ENCODE measurements around the gene FKBP8. TPM values are rescaled to one million over a fixed set of nuclear protein-coding genes. Genes with fewer than 3 reads are reported as not detected.

FKBP8 gene
- total RNA-seq, 4 donors from 2014 or later: 408 to 436 (median 418) TPM

- Histone ChIP-seq H3K27me3 (no peaks in the 10 kb centered on the region), H3K36me3 (peaks cover 0 to 9% of the 10 kb centered on the region in 2 donors), H3K9me3 (no peaks in the 10 kb centered on the region), H3K4me3 (no peak overlapping the region), H3K4me1 (peaks cover 0 to 36% (median 12%) of the 10 kb centered on the region in 3 donors), H3K27ac (no peak overlapping the region)
- 37 to 60% methylated on average over 2 of the region's 2 CpGs for WGBS, 2 donors (ENCODE audit: low coverage in 1 of 2)
- ATAC-seq: no peak
- TF ChIP-seq POLR2AphosphoS5 (IDR thresholded peaks at IDR 0.05): no peak
- no peak for TF ChIP-seq POLR2A (IDR thresholded peaks at IDR 0.05)
- TF ChIP-seq CTCF (IDR thresholded peaks at IDR 0.05): no peak
- TF ChIP-seq EP300 (IDR thresholded peaks at IDR 0.05): no peak
These were observed 42.9 kb upstream of the FKBP8 start for GRCh38 chr19:18586306-18586705.

GRCh38 chr19:18580311-18580710, 36.9 kb upstream of the FKBP8 start:
- 39 to 69% methylated on average over 2 to 4 of the region's 7 CpGs for WGBS, 2 donors (ENCODE audit: low coverage in 1 of 2)
- Histone ChIP-seq H3K4me1 (no peaks in the 10 kb centered on the region), H3K36me3 (peaks cover 0 to 33% of the 10 kb centered on the region in 2 donors), H3K27me3 (no peaks in the 10 kb centered on the region), H3K4me3 (no peak overlapping the region), H3K27ac (no peak overlapping the region), H3K9me3 (no peaks in the 10 kb centered on the region)
- no peak for TF ChIP-seq POLR2A (IDR thresholded peaks at IDR 0.05)
- no peak for TF ChIP-seq POLR2AphosphoS5 (IDR thresholded peaks at IDR 0.05)
- no peak for TF ChIP-seq CTCF (IDR thresholded peaks at IDR 0.05)
- no peak for TF ChIP-seq EP300 (IDR thresholded peaks at IDR 0.05)
- ATAC-seq: no peak

- no peak for ATAC-seq
- Histone ChIP-seq H3K27ac (no peak overlapping the region), H3K27me3 (no peaks in the 10 kb centered on the region), H3K9me3 (no peaks in the 10 kb centered on the region), H3K36me3 (peaks cover 0 to 56% of the 10 kb centered on the region in 2 donors), H3K4me1 (peaks cover 4 to 21% (median 12%) of the 10 kb centered on the region in 3 donors), H3K4me3 (no peak overlapping the region)
- 77 to 78% methylated on average over 14 to 19 of the region's 21 CpGs for WGBS, 2 donors (ENCODE audit: low coverage in 1 of 2)
- TF ChIP-seq POLR2AphosphoS5 (IDR thresholded peaks at IDR 0.05) (no peak), CTCF (IDR thresholded peaks at IDR 0.05) (no peak), POLR2A (IDR thresholded peaks at IDR 0.05) (no peak), EP300 (IDR thresholded peaks at IDR 0.05) (no peak)
These were observed 34.1 kb upstream of the FKBP8 start for GRCh38 chr19:18577365-18577914.

GRCh38 chr19:18576383-18576782, 33.0 kb upstream of the FKBP8 start:
- H3K4me3 ChIP-seq: no peak overlapping the region
- WGBS, 2 donors (ENCODE audit: low coverage in 1 of 2): 93 to 100% methylated on average over 4 to 7 of the region's 8 CpGs
- TF ChIP-seq POLR2A (IDR thresholded peaks at IDR 0.05) (no peak), CTCF (IDR thresholded peaks at IDR 0.05) (no peak), EP300 (IDR thresholded peaks at IDR 0.05) (no peak), POLR2AphosphoS5 (IDR thresholded peaks at IDR 0.05) (no peak)
- no peaks in the 10 kb centered on the region for H3K27me3 ChIP-seq
- H3K36me3 ChIP-seq: peaks cover 0 to 56% of the 10 kb centered on the region in 2 donors
- H3K27ac ChIP-seq: no peak overlapping the region
- no peaks in the 10 kb centered on the region for H3K9me3 ChIP-seq
- ATAC-seq: no peak
- H3K4me1 ChIP-seq: peaks cover 4 to 26% (median 12%) of the 10 kb centered on the region in 3 donors

- H3K9me3 ChIP-seq: no peaks in the 10 kb centered on the region
- 100% methylated on average over 3 of the region's 18 CpGs; no CpG with 5 or more reads in 1 of the 2 donors for WGBS, 2 donors (ENCODE audit: low coverage in 1 of 2)
- H3K4me3 ChIP-seq: no peak overlapping the region
- no peak for ATAC-seq
- TF ChIP-seq CTCF (IDR thresholded peaks at IDR 0.05) (no peak), POLR2AphosphoS5 (IDR thresholded peaks at IDR 0.05) (no peak), EP300 (IDR thresholded peaks at IDR 0.05) (no peak), POLR2A (IDR thresholded peaks at IDR 0.05) (no peak)
- no peak overlapping the region for H3K27ac ChIP-seq
- H3K27me3 ChIP-seq: no peaks in the 10 kb centered on the region
- H3K4me1 ChIP-seq: peaks cover 4 to 34% (median 15%) of the 10 kb centered on the region in 3 donors
- peaks cover 0 to 57% of the 10 kb centered on the region in 2 donors for H3K36me3 ChIP-seq
These were observed 31.4 kb upstream of the FKBP8 start for GRCh38 chr19:18574691-18575291.
